ENCODE results near the gene SLC6A8.
"Not testable (repeated sequence)": the region's sequence is repeated elsewhere in the genome, so short reads cannot be mapped to it uniquely, and the experiment has no call there.

The SLC6A8 gene

GRCh38 chrX:153731845-153732215 lies 44.1 kb downstream of the SLC6A8 start:
- DNase-seq (ENCODE audit: low spot score): no peak

- no peak for DNase-seq (ENCODE audit: low spot score)
Measured at GRCh38 chrX:153732401-153732800, 44.7 kb downstream of the SLC6A8 start.

- DNase-seq (ENCODE audit: low spot score): no peak
Measured at GRCh38 chrX:153733651-153734240, 46.0 kb downstream of the SLC6A8 start.

GRCh38 chrX:153734871-153735270 lies 47.1 kb downstream of the SLC6A8 start:
- no peak for DNase-seq (ENCODE audit: low spot score)

- no peak for DNase-seq (ENCODE audit: low spot score)
Measured at GRCh38 chrX:153735274-153735673, 47.5 kb downstream of the SLC6A8 start.

- no peak for DNase-seq (ENCODE audit: low spot score)
Measured at GRCh38 chrX:153736071-153736820, 48.5 kb downstream of the SLC6A8 start.

GRCh38 chrX:153736871-153737441 lies 49.2 kb downstream of the SLC6A8 start:
- no peak for DNase-seq (ENCODE audit: low spot score)

- no peak for DNase-seq (ENCODE audit: low spot score)
Measured at GRCh38 chrX:153738056-153738605, 50.4 kb downstream of the SLC6A8 start.

GRCh38 chrX:153739754-153740486 lies 52.2 kb downstream of the SLC6A8 start:
- DNase-seq (ENCODE audit: low spot score): no peak

GRCh38 chrX:153740631-153741222 lies 53.0 kb downstream of the SLC6A8 start:
- DNase-seq (ENCODE audit: low spot score): no peak

- no peak for DNase-seq (ENCODE audit: low spot score)
Measured at GRCh38 chrX:153741446-153741845, 53.7 kb downstream of the SLC6A8 start.

- DNase-seq (ENCODE audit: low spot score): not testable (repeated sequence)
Measured at GRCh38 chrX:153742111-153742510, 54.4 kb downstream of the SLC6A8 start.

GRCh38 chrX:153742796-153743467 lies 55.2 kb downstream of the SLC6A8 start:
- DNase-seq (ENCODE audit: low spot score): not testable (repeated sequence)

- not testable (repeated sequence) for DNase-seq (ENCODE audit: low spot score)
Measured at GRCh38 chrX:153743468-153744209, 55.9 kb downstream of the SLC6A8 start.

GRCh38 chrX:153744210-153745066 lies 56.7 kb downstream of the SLC6A8 start:
- DNase-seq (ENCODE audit: low spot score): no peak

GRCh38 chrX:153745067-153745433 lies 57.3 kb downstream of the SLC6A8 start:
- not testable (repeated sequence) for DNase-seq (ENCODE audit: low spot score)
